Thyroid gland (tissue), 4 donors: ENCODE results near the gene TSFM.

Source experiments
- POLR2A ChIP-seq, 2 donors: fragments of 450-650 bp; IDR thresholded peaks; one replicate each; pipeline ENCODE4 v1.6.1; 2017; ENCODE audit warnings: antibody characterized with exemption in 2 of 2, mild to moderate bottlenecking in 2 of 2, moderate library complexity in 1 of 2
- TF ChIP-seq, protein P1 (sequence below), 6 experiments: fragments of 200-600 bp in 3 of 6; fragments of 450-650 bp in 3 of 6; sonication (generic) in 3 of 6; IDR thresholded peaks; one replicate each; pipeline ENCODE4 v1.5.1; 2016 to 2019; ENCODE audit warnings: antibody characterized with exemption in 6 of 6, mild to moderate bottlenecking in 2 of 6, inconsistent platforms in 1 of 6, moderate library complexity in 1 of 6

GRCh38 chr12:57816001-57816854 lies 33.6 kb downstream of the TSFM start:
- TF ChIP-seq, protein P1, sequence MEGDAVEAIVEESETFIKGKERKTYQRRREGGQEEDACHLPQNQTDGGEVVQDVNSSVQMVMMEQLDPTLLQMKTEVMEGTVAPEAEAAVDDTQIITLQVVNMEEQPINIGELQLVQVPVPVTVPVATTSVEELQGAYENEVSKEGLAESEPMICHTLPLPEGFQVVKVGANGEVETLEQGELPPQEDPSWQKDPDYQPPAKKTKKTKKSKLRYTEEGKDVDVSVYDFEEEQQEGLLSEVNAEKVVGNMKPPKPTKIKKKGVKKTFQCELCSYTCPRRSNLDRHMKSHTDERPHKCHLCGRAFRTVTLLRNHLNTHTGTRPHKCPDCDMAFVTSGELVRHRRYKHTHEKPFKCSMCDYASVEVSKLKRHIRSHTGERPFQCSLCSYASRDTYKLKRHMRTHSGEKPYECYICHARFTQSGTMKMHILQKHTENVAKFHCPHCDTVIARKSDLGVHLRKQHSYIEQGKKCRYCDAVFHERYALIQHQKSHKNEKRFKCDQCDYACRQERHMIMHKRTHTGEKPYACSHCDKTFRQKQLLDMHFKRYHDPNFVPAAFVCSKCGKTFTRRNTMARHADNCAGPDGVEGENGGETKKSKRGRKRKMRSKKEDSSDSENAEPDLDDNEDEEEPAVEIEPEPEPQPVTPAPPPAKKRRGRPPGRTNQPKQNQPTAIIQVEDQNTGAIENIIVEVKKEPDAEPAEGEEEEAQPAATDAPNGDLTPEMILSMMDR (IDR thresholded peaks at IDR 0.05): no peak
- no peak for TF ChIP-seq POLR2A (IDR thresholded peaks at IDR 0.05)
